GM10248 (cell line): ENCODE results near the gene CHD6.

ENCODE experiments used
- CTCF ChIA-PET: fragments of 300-600 bp; sonication (Branson Sonifier 250); formaldehyde crosslinking; extraction: SDS; loops from one replicate; lab custom pipeline; 2021; ENCODE audit warnings: antibody characterized with exemption; lab: Yijun Ruan, JAX
- POLR2A ChIA-PET: fragments of 350-650 bp; sonication (Branson Sonifier 250); formaldehyde crosslinking; extraction: SDS; loops from one replicate; lab custom pipeline; 2020; ENCODE audit warnings: antibody characterized with exemption; lab: Yijun Ruan, JAX
- DNase-seq: peaks from one replicate; pipeline ENCODE4 v3.0.0; 2012; ENCODE audit errors: extremely low spot score
- TF ChIP-seq, protein P1 (sequence below): IDR thresholded peaks from 2 replicates; pipeline ENCODE4 v1.5.1; 2012; ENCODE audit warnings: mild to moderate bottlenecking, low read depth; ENCODE audit errors: extremely low read depth, missing control alignments, control extremely low read depth

The CHD6 gene

GRCh38 chr20:41367956-41368355 lies 250.2 kb downstream of the CHD6 start:
- TF ChIP-seq, protein P1, sequence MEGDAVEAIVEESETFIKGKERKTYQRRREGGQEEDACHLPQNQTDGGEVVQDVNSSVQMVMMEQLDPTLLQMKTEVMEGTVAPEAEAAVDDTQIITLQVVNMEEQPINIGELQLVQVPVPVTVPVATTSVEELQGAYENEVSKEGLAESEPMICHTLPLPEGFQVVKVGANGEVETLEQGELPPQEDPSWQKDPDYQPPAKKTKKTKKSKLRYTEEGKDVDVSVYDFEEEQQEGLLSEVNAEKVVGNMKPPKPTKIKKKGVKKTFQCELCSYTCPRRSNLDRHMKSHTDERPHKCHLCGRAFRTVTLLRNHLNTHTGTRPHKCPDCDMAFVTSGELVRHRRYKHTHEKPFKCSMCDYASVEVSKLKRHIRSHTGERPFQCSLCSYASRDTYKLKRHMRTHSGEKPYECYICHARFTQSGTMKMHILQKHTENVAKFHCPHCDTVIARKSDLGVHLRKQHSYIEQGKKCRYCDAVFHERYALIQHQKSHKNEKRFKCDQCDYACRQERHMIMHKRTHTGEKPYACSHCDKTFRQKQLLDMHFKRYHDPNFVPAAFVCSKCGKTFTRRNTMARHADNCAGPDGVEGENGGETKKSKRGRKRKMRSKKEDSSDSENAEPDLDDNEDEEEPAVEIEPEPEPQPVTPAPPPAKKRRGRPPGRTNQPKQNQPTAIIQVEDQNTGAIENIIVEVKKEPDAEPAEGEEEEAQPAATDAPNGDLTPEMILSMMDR = no peak
- POLR2A ChIA-PET = no interaction called here
- no peak for DNase-seq
- CTCF ChIA-PET = no interaction called here

GRCh38 chr20:41367393-41367695 lies 250.8 kb downstream of the CHD6 start:
- TF ChIP-seq, protein P1 = no peak
- CTCF ChIA-PET = no interaction called here
- no peak for DNase-seq
- POLR2A ChIA-PET = no interaction called here

- POLR2A ChIA-PET = no interaction called here
Measured at GRCh38 chr20:41366546-41367392, 251.4 kb downstream of the CHD6 start, which contains the start of gene EMILIN3. EMILIN3 (minus strand) TSS chr20:41366818; CDS start chr20:41366634, 184 bp downstream.

DNA sequence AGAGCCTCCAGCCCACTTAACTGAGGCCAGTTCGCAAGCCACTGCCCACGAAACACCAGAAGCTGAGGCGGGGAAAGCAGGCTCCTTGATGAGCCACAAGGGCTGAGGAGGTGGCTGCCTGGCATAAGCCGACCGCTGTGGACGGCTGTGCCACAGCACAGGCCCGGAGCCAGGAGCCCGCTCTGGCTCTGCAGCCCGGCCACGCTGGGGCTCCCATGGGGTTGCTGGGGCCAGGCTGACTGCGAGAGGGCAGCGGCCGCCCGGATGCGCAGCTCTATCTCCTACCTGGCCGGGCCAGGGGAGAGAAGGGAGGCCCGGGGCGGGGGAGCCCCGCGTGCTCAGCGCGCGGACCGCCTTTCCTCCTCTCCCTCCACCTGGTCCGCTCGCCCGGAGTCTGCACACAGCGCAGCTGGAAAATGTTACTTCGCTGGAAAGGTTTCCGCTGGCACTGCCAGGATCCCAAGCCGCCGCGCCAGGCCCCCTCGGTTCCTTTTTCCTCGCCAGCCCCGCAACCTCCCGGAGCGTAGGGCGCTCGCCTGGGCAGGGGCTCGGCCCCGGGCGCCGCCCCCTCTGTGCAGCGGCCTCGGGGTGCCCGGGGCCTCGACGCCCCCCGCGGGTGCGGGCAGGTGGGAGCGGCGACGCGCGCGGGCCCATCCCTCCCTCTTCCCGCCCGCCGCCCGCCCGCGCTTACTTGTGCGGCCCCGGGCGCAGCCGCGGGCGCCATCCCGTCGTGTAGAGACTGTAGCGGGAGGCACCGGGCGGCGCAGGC lies 252.2 kb downstream of the CHD6 start:
- POLR2A ChIA-PET = no interaction called here
- DNase-seq = no peak
- CTCF ChIA-PET = no interaction called here
- TF ChIP-seq, protein P1 = no peak

More at GRCh38 chr20:41366546-41367392, 251.4 kb downstream of the CHD6 start, which contains the start of gene EMILIN3:
- no peak for DNase-seq
- TF ChIP-seq, protein P1 = no peak
- CTCF ChIA-PET = no interaction called here

- POLR2A ChIA-PET = no interaction called here
- TF ChIP-seq, protein P1 = no peak
- CTCF ChIA-PET = no interaction called here
- no peak for DNase-seq
Measured at GRCh38 chr20:41364967-41365765, 253.0 kb downstream of the CHD6 start.
